C4-2B (cell line): ENCODE measurements around the gene TRIM46.

Source experiments
- CTCF ChIP-seq: fragments of 450-650 bp; conservative IDR thresholded peaks from 2 replicates; pipeline ENCODE4 v1.5.1; 2017; ENCODE audit warnings: mild to moderate bottlenecking
- ZFX ChIP-seq: fragments of 450-650 bp; IDR thresholded peaks from 2 replicates; pipeline ENCODE4 v1.6.1; 2017

DNA sequence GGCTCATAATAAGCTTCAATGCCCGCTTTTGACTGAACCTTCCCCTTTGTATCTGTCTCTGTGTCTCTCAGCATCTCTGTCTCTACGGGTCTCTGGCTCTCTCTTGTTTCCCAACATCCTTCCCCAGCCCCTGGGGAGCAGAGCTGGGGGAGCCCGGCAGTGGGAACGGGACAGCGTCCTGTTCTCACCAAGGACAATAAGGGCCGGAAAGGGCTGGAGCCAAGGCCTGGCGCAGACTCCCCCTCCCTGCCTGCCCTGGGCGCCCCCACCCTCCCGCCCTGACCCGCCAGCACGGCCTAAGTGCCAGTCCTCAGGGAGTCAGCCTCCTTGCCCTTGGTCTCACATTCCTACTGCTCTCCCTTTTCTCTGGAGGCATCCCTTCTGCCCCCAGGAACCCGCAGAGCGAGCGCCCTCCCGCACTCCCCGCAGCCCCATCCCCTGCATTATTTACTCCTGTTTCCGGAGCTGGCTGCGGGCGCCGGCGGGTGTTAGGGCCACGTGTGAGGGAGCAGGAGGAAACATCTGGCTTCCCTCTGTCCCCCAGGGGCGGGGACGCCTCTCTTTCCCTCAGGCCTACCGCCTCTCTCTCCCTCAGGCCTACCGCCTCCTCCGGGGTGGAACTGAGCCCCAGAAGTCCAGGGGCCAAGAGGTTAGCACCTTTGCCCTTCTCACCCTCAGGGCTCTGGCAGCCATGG, 7.0 kb upstream of the TRIM46 start:
- TF ChIP-seq CTCF, result no peak
- no peak for TF ChIP-seq ZFX
